GM21515 (cell line): ENCODE results near the gene ZNF444.
"Not testable (repeated sequence)": the region's sequence is repeated elsewhere in the genome, so short reads cannot be mapped to it uniquely, and the experiment has no call there.

ENCODE experiments used
- ATAC-seq: cut with Tn5 transposase; IDR thresholded peaks from one replicate; pipeline ENCODE4 v1.9.1; 2021; ENCODE audit not compliant: unreplicated experiment

The ZNF444 gene

DNA sequence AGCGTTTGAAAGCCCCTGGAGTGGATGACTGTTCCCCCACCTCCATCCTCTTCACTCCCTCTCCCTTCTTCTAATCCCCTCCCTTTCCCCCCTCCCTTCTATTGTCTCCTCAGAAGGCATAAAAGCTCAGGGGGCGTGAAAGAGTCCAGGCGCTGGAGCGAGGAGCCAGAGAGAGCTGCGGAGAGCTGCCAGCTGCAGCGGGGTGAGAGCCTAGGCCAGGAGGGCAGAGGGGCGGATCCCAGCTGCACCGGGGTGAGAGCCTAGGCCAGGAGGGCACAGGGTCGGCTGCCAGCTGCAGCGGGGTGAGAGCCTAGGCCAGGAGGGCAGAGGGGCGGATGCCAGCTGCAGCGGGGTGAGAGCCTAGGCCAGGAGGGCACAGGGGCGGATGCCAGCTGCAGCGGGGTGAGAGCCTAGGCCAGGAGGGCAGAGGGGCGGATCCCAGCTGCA, 34.8 kb downstream of the ZNF444 start, which contains the start of gene GALP:
Gene GALP (plus strand): TSS at position 148 of the 447 bp plus-strand sequence. CDS start 1,101 bp downstream, outside the sequence.
- ATAC-seq = not testable (repeated sequence)

DNA sequence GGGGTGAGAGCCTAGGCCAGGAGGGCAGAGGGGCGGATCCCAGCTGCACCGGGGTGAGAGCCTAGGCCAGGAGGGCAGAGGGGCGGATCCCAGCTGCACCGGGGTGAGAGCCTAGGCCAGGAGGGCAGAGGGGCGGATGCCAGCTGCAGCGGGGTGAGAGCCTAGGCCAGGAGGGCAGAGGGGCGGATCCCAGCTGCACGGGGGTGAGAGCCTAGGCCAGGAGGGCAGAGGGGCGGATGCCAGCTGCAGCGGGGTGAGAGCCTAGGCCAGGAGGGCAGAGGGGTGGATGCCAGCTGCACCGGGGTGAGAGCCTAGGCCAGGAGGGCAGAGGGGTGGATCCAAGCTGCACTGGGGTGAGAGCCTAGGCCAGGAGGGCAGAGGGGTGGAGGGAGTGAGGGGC, 35.2 kb downstream of the ZNF444 start:
- not testable (repeated sequence) for ATAC-seq

DNA sequence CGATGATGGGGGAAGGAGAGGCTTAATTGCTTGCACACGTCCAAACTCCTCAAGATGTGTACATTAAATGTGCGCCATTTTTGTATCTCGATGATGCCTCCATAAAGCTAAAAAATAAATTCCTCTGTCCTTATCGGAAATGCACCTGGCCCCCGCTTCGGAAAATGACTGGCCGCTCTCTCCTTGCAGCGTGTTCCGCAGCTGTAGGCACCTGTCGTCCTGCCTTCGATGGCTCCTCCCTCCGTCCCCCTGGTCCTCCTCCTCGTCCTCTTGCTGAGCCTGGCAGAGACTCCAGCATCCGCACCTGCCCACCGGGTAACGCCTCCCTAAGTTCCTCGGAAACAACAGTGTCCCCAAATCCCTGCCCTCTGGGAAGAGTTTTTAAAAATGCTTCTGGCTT, 35.8 kb downstream of the ZNF444 start:
- ATAC-seq = no peak

DNA sequence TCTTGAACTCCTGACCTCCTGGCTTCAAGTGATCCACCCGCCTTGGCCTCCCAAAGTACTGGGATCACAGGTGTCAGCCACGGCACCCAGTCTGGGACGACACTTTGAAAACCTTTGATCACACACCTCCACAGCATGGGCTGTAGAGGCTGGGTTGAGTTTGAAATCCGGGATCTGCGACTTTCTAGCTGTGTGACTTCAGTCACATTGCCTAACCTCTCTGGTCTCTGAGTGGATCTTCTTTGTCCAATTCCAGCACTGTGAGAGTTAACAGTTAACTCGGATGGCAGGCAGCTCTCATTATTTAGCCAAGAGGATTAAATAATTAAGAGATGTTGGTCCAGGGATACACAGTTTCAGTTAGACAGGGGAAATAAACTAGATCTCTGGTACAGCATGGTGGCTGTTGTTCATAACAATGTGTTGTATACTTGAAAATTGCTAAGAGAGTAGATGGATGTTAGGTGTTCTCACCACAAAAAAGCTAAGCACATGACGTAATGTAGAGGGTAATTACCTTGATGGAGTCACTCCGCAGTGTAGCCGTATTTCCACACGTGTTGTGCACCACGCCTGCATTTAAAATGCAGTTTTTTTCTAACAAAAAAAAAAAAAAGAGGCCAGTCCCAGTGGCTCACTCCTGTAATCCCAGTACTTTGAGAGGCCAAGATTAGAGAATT, 36.6 kb downstream of the ZNF444 start:
- no peak for ATAC-seq

DNA sequence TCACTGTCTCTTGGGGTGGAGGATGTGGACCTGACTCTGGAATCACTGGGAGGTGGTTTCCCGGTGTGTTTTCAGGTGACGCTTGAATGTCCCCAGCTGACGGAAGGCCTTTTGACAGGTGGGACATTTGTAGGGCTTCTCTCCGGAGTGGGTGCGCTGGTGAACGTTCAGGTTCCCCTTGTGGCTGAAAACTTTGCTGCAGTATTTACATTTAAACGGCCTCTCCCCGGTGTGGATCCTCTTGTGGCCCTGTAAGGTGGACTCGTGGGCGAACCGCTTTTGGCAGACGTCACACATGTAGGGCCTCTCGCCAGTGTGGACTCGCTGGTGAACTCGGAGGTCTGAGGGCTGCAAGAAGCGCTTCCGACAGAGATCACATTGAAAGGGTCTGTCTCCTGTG, 48.7 kb downstream of the ZNF444 start:
- no peak for ATAC-seq

DNA sequence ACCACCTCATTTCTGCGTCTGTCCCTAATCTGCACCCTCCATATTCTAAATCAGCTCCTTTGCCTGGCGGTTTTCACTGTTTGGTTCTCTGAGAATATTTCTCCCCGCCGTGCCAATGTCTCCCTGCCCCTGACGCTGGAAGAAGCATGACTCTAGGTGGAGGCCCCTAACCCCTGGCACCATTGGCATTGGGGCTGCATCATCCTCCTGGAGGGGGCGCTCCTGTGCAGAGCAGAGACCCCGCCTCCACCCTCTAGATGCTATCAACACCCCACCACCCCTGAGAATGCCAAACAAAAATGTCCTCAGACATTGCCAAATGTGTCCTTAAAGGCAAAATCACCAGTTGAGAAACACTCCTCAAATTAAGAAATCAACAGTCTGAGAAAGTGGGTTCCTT, 50.0 kb downstream of the ZNF444 start:
- ATAC-seq = no peak

DNA sequence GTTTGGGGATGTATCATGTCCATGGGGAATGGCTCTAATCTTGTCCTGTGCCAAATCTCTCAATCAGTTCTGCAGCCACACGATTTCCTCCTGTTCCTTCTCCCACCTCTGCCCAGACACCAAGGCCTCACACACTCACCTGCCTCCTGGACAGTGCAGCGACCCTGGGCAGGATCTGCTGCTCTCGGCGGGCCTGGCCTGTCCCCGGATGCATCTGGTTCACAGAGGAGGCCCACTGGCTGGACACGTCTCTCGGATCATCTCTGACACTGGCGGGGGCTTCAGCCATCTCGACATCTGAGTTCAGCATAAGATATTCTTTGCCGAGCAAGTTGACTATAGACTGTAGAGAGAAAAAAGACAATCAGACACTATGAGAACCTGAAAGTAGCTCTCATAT, 50.6 kb downstream of the ZNF444 start:
- ATAC-seq = no peak

DNA sequence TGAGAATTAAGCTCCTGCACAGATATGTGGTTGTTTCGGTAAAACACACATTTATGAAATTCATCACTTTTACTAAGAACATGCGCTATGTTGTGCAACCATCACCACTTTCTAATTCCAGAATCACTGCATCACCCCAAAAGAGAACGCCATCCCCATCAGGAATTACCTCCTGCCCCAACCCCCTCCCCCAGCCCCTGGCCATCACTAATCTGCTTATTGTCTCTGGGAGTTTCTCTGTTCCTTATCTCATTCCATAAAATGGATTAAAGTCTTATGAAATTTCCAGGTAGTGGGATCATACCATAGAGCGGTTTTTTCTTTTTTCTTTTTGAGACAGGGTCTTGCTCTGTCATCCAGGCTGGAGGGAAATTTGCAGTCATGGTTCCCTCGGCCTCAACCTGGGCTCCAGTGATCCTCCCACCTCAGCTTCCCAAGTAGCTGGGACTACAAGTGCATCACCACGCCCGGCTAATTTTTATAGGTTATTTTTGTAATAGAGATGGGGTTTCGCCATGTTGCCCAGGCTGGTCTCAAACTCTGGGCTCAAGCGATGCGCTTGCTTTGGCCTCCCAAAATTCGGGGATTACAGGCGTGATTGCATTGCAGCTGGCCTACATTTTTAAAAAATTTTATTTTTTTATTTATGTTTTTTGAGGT, 53.0 kb downstream of the ZNF444 start:
- ATAC-seq = no peak

DNA sequence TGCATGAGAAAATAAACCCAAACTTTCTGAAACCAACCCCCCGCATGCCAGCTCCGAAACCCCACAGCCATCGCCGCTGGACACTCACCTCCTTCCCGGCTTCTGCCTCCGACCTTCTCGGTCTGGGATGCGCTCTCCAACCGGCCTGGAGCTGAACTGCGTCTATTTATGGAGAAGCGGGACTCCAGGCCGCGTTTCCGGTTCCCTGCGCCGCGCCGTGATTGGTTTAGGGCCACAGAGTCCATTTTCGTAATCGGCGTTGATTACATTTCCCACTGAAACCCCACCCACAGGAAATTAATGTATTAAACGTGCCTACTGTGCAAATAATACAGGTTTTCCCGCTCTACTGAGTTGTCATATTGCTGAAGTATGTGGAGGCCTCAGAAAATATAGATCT, 56.6 kb downstream of the ZNF444 start, which contains the start of gene ZSCAN5B:
Gene ZSCAN5B (minus strand): TSS at position 138 of the 400 bp plus-strand sequence. CDS start 4,731 bp downstream, outside the sequence.
- ATAC-seq = not testable (repeated sequence)

DNA sequence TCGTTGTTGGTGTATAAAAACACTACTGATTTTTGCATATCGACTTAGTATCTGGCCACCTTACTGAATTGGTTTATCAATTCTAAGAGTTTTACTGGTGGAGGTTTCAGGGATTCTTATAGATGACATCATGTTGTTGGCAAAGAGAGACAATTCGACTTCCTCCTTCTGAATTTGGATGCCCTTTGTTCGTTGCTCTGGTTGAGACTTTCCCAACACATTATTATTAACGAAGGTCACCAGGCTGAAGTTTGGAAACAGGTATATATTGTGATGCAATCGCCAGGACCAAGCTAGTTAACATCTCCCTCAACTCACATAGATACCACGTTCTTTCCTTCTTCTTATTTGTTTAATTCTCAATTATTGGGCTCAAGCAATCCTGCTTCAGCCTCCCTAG, 58.6 kb downstream of the ZNF444 start:
- ATAC-seq = no peak

DNA sequence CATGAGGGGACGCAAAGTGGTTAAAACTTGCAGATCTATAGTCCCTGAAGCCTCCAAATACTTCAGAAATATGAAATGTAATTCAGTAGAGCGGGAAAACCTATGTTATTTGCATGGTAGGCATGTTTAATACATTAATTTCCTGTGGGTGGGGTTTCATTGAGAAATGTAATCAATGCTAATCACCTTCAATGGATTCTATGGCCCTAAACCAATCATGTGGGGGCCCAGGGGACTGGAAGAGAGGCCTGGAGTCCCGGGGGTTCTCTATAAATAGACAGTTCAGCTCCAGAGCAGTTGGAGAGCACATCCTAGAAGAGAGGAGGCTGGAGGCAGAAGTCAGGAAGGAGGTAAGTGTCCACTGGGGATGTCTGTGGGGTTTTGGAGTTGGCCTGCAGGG, 60.9 kb downstream of the ZNF444 start, which contains the start of gene ZSCAN5C:
Gene ZSCAN5C (plus strand): TSS at position 301 of the 400 bp plus-strand sequence. CDS start 3,641 bp downstream, outside the sequence.
- ATAC-seq = no peak

DNA sequence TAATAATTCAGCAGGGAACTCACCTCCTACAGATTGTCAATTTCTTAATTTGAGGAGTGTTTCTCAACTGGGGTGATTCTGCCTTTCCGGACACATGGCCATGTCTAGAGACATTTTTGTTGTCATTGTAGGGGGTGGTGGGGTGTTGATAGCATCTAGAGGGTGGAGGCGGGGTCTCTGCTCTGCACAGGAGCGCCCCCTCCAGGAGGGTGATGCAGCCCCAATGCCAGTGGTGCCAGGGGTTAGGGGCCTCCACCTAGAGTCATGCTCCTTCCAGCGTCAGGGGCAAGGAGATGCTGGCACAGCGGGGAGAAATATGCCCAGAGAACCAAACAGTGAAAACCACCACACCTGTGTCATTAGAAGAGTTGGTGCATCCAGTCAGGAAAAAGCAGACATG, 66.5 kb downstream of the ZNF444 start:
- ATAC-seq = not testable (repeated sequence)

DNA sequence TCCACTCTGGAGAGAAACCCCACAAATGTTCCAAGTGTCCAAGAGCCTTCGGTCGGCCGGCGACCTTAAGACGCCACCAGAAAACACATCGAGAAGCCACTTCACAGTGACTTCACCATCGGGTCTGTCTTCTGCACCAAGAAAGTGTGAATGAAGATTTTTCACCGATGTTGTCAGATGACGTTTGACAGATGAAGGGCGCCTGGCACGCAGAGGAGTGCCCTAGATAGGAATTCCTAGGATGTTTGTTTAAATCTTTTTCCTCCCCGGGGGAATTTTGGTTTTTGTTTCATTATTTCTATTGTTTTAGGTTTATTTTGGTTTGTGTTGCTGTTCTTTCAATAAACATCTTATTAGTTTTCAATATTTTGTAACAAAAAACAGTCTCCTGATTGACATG, 68.0 kb downstream of the ZNF444 start:
- no peak for ATAC-seq

DNA sequence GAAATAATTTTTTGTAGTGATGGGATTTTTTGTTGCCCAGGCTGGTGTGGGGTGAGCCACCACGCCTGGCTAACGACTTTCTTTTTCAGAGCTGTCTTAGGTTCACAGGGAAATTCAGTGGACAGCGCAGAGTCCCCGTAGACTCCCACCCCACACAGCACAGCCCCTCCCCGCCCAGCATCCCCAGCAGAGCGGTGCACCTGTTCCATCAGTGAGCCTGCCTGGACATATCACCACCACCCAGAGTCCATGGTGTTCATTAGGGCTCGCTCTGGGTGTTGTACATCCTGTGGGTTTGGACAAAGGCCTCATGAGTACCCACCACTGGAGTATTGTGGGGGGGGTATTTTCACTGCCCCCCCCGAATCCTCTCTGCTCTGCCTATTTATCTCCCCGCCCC, 68.9 kb downstream of the ZNF444 start:
- not testable (repeated sequence) for ATAC-seq
